ENCODE data around the gene TUT1.
"Not testable (repeated sequence)": the region's sequence is repeated elsewhere in the genome, so short reads cannot be mapped to it uniquely, and the experiment has no call there.

The TUT1 gene

GRCh38 chr11:62560566-62561103, 30.7 kb downstream of the TUT1 start:
- Histone ChIP-seq H3K9me3 (ENCODE audit: insufficient read depth, low read length, severe bottlenecking) (no peaks in the 10 kb centered on the region), H3K4me1 (ENCODE audit: insufficient read depth, low read length) (peaks cover 67% of the 10 kb centered on the region), H3K9ac (ENCODE audit: low read depth, low read length) (no peak overlapping the region; the same call in 1 of the 2 replicates), H3K79me2 (ENCODE audit: insufficient read depth, low read length) (peaks cover 29% of the 10 kb centered on the region), H3K4me2 (ENCODE audit: insufficient read depth, low read length) (no peak overlapping the region), H3K36me3 (ENCODE audit: insufficient read depth, low read length) (peaks cover 76% of the 10 kb centered on the region), H4K20me1 (ENCODE audit: insufficient read depth, low read length) (peaks cover 46% of the 10 kb centered on the region), H2AFZ (ENCODE audit: low read depth, low read length) (no peak overlapping the region), H3K4me3 (ENCODE audit: low read depth in 1 of 2, low read length in 2 of 2) (no peak overlapping the region), H3K27ac (ENCODE audit: low read length) (no peak overlapping the region; the same call in 1 of the 2 replicates), H3K27me3 (ENCODE audit: insufficient read depth, low read length, poor library complexity) (no peaks in the 10 kb centered on the region)
- ATAC-seq (ENCODE audit: insufficient read depth, low read depth) (no peak), DNase-seq (peak; percentile 71)
- peak; percentile 72 for TF ChIP-seq CTCF (IDR thresholded peaks at IDR 0.05; ENCODE audit: borderline replicate concordance, extremely low read depth, low read length, poor library complexity, severe bottlenecking)
- no peak for TF ChIP-seq EZH2 (IDR thresholded peaks at IDR 0.05; ENCODE audit: borderline replicate concordance, low read depth, low read length, severe bottlenecking)

- H3K27me3 ChIP-seq (ENCODE audit: insufficient read depth, low read length, poor library complexity); H2AFZ ChIP-seq (ENCODE audit: low read depth, low read length); H3K4me3 ChIP-seq (ENCODE audit: low read depth in 1 of 2, low read length in 2 of 2); H3K4me2 ChIP-seq (ENCODE audit: insufficient read depth, low read length); H3K9ac ChIP-seq (ENCODE audit: low read depth, low read length); ATAC-seq (ENCODE audit: insufficient read depth, low read depth); DNase-seq; H3K9me3 ChIP-seq (ENCODE audit: insufficient read depth, low read length, severe bottlenecking): not testable (repeated sequence)
- 0 out of 2 replicates have a peak overlapping the region, but pooled peaks have one; percentile 14 for H3K27ac ChIP-seq (ENCODE audit: low read length)
- H4K20me1 ChIP-seq (ENCODE audit: insufficient read depth, low read length), result peaks cover 46% of the 10 kb centered on the region
- H3K36me3 ChIP-seq (ENCODE audit: insufficient read depth, low read length), result peaks cover 68% of the 10 kb centered on the region
- H3K79me2 ChIP-seq (ENCODE audit: insufficient read depth, low read length), result peaks cover 20% of the 10 kb centered on the region
- H3K4me1 ChIP-seq (ENCODE audit: insufficient read depth, low read length), result peaks cover 77% of the 10 kb centered on the region
These were observed 31.7 kb downstream of the TUT1 start for GRCh38 chr11:62559626-62560025.

GRCh38 chr11:62559204-62559603, 32.1 kb downstream of the TUT1 start:
- no peak for DNase-seq
- Histone ChIP-seq H3K9me3 (ENCODE audit: insufficient read depth, low read length, severe bottlenecking) (no peaks in the 10 kb centered on the region), H3K4me3 (ENCODE audit: low read depth in 1 of 2, low read length in 2 of 2) (no peak overlapping the region), H3K4me1 (ENCODE audit: insufficient read depth, low read length) (peaks cover 81% of the 10 kb centered on the region), H3K27me3 (ENCODE audit: insufficient read depth, low read length, poor library complexity) (no peaks in the 10 kb centered on the region), H3K36me3 (ENCODE audit: insufficient read depth, low read length) (peaks cover 64% of the 10 kb centered on the region), H3K9ac (ENCODE audit: low read depth, low read length) (no peak overlapping the region), H3K4me2 (ENCODE audit: insufficient read depth, low read length) (no peak overlapping the region), H3K27ac (ENCODE audit: low read length) (0 out of 2 replicates have a peak overlapping the region, but pooled peaks have one; percentile 14), H4K20me1 (ENCODE audit: insufficient read depth, low read length) (peaks cover 46% of the 10 kb centered on the region), H3K79me2 (ENCODE audit: insufficient read depth, low read length) (peaks cover 16% of the 10 kb centered on the region), H2AFZ (ENCODE audit: low read depth, low read length) (no peak overlapping the region)
- TF ChIP-seq EZH2 (IDR thresholded peaks at IDR 0.05; ENCODE audit: borderline replicate concordance, low read depth, low read length, severe bottlenecking) (no peak), CTCF (IDR thresholded peaks at IDR 0.05; ENCODE audit: borderline replicate concordance, extremely low read depth, low read length, poor library complexity, severe bottlenecking) (no peak)
- no peak for ATAC-seq (ENCODE audit: insufficient read depth, low read depth)

- Histone ChIP-seq H2AFZ (ENCODE audit: low read depth, low read length) (no peak overlapping the region), H3K9me3 (ENCODE audit: insufficient read depth, low read length, severe bottlenecking) (no peaks in the 10 kb centered on the region), H4K20me1 (ENCODE audit: insufficient read depth, low read length) (peaks cover 44% of the 10 kb centered on the region), H3K27ac (ENCODE audit: low read length) (no peak overlapping the region), H3K9ac (ENCODE audit: low read depth, low read length) (no peak overlapping the region), H3K4me1 (ENCODE audit: insufficient read depth, low read length) (peaks cover 82% of the 10 kb centered on the region), H3K79me2 (ENCODE audit: insufficient read depth, low read length) (peaks cover 10% of the 10 kb centered on the region; the same call in 1 of the 2 replicates), H3K27me3 (ENCODE audit: insufficient read depth, low read length, poor library complexity) (no peaks in the 10 kb centered on the region), H3K4me2 (ENCODE audit: insufficient read depth, low read length) (no peak overlapping the region), H3K4me3 (ENCODE audit: low read depth in 1 of 2, low read length in 2 of 2) (no peak overlapping the region), H3K36me3 (ENCODE audit: insufficient read depth, low read length) (peaks cover 59% of the 10 kb centered on the region)
- TF ChIP-seq CTCF (IDR thresholded peaks at IDR 0.05; ENCODE audit: borderline replicate concordance, extremely low read depth, low read length, poor library complexity, severe bottlenecking) (no peak), EZH2 (IDR thresholded peaks at IDR 0.05; ENCODE audit: borderline replicate concordance, low read depth, low read length, severe bottlenecking) (no peak)
- DNase-seq (no peak), ATAC-seq (ENCODE audit: insufficient read depth, low read depth) (no peak)
These were observed 32.7 kb downstream of the TUT1 start for GRCh38 chr11:62558669-62559068.

All from DND-41 (cell line).